CMK (cell line): ENCODE results near the gene ACTL8.

Source experiments
- DNase-seq: peaks from one replicate; pipeline ENCODE4 v3.0.0-alpha.2; 2010; ENCODE audit warnings: low read depth

Gene ACTL8

DNA sequence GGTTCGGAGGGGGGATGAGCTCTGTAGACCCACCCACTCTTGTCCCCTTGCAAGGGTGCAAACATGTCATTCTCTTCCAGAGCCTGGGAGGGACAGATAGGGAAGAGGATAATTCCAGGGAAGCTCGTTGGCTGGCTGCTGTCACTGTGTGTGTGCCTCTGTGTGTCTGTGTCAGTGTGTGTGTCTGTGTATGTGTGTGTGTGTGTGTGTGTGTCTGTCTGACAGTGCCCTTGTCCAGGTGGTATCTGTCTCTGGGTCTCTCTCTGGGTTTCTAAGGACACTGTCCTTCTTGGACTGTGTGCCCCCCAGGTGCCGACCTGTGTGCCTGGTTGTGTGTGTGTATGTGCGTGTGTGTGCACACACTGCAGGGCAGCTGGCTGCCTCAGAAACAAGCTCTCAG lies 90.5 kb downstream of the ACTL8 start:
- no peak for DNase-seq

- no peak for DNase-seq
Measured at GRCh38 chr1:17846341-17846740, 91.2 kb downstream of the ACTL8 start.

DNA sequence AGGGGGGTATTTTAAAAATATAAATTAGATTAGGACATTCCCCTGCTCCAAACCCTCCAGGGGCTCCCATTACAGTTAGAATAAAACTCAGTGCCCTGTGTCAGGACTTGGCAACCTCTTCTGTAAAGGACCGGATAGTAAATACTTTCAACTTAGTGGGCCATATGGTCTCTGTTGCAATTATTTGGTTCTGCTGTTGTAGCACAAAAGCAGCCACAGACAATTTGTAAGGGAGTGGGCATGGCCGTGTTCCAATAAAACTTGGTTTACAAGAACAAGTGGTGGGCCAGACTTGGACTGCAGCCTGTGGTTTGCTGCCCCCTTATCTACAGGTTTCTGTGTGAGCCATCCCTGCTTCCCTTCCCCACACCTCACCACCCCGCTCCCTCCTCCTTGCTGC lies 92.0 kb downstream of the ACTL8 start:
- DNase-seq, result no peak

- no peak for DNase-seq
Measured at GRCh38 chr1:17849216-17849615, 94.1 kb downstream of the ACTL8 start.

GRCh38 chr1:17851056-17851455 lies 95.9 kb downstream of the ACTL8 start:
- DNase-seq, result no peak

GRCh38 chr1:17852383-17852782 lies 97.2 kb downstream of the ACTL8 start:
- DNase-seq, result no peak

- DNase-seq, result no peak
Measured at GRCh38 chr1:17853241-17853935, 98.3 kb downstream of the ACTL8 start.

DNA sequence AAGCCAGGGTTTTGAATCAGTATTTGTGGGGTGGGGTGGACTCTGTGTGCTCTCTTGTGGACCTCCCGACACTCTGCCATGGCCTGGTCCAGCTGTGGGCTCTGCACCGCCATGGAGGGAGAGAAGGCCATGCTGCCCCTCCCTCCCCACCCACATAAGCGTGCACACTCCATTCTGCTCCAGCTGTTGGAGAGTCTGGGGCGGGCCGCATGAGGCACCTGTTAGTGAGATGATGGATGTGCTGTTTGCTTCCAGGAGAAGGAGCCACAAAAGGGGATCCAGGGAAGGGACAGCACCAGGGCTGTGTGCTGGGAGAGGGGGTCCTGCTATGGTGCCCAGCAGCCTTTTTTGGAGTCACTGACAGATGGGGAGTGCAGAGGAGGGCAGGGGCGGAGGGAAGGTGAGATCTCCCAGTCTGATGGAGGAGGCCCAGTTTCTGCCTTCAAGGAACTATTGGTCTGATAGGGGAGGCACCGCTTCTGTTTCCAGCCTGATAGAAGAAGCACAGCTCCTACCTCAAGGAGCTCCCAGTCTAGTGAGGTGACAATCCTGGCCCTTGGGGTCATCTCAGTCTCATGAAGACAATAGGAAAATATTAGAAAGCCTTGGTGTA lies 101.5 kb downstream of the ACTL8 start:
- DNase-seq, result no peak

- no peak for DNase-seq
Measured at GRCh38 chr1:17857109-17857499, 102.0 kb downstream of the ACTL8 start.

GRCh38 chr1:17857996-17858395 lies 102.9 kb downstream of the ACTL8 start:
- DNase-seq, result no peak

DNA sequence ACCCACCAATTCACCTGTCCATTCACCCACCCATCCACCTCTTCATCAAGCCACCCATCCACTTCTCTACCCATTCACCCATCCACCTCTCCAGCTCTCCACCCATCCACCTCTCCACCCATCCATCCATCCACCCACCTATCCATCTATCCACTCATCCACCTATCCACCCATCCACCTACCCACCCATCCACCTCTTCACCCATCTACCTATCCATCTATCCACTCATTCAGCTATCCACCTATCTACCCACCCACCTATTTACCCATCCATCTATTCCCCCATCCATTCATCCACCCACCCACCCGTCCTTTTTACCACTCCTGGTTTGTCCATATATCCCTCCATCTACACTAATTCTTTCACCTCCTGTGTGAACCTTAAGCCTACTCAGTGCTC lies 105.7 kb downstream of the ACTL8 start:
- DNase-seq, result no peak

DNA sequence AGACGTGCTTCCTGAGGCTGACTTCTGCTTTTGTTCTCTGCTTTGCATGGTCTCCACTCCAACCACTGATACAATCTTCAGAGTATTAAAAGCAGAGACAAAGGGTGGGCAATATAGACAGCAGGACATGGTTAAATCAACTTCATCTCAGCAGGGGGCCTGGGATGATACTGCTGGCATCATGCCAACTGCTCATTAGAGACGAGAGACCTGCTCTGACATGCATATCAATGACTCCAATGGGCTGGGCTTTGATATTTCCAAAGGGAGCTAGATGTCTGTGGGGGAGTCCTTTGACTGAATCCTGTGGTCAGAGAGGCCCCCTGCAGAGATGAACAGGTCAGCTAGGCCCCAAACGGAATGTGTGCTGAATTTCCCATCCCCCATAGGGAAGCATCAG lies 106.6 kb downstream of the ACTL8 start:
- no peak for DNase-seq

GRCh38 chr1:17862121-17862520 lies 107.0 kb downstream of the ACTL8 start:
- no peak for DNase-seq

- no peak for DNase-seq
Measured at GRCh38 chr1:17865912-17866739, 111.0 kb downstream of the ACTL8 start.

DNA sequence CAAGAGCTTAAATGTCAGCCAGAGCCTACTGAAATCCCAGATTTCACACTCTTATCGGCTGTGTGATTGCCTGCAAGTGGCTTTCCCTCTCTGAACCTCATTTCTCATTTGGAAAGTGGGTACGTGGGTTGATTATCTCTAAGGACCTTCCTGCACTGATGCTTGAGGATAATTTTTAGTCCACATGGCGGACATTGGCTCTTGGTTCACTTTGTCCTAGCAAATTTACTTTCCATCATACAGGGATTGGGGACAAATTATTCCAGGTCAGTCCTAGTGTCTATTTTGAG lies 111.6 kb downstream of the ACTL8 start:
- no peak for DNase-seq

DNA sequence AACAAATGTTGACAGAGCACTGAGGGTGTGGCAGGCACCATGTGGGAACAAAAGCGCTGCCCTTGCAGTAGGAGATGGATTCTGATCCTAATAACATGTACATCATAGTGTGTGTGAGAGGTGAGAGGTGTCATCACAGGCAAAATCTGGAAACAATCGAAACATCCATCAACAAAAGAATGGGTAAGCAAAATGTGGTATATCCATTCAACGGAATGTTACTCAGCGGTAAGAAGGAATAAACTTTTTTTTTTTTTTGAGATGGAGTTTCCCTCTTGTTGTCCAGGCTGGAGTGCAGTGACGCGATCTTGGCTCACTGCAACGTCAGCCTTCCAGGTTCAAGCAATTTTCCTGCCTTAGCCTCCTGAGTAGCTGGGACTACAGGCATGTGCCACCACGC lies 112.3 kb downstream of the ACTL8 start:
- DNase-seq, result no peak

GRCh38 chr1:17869815-17870214 lies 114.7 kb downstream of the ACTL8 start:
- DNase-seq, result no peak

DNA sequence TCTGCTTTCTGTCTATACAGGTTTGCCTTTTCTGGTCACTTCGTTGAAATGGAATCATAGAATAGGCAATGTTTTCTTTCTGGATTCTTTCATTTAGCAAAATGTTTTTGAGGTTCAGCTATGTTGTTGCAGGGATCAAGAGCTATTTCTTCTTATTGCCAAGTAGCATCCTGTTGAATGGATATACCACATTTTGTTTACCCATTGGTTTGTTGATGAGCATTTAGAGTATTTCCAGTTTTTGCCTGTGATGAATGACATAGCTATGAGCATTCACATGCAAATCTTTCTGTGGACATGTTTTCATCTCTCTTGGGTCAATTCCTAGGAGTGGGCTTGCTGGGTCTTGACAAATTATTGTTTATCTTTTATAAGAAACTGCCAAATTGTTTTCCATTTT lies 115.5 kb downstream of the ACTL8 start:
- DNase-seq, result no peak

DNA sequence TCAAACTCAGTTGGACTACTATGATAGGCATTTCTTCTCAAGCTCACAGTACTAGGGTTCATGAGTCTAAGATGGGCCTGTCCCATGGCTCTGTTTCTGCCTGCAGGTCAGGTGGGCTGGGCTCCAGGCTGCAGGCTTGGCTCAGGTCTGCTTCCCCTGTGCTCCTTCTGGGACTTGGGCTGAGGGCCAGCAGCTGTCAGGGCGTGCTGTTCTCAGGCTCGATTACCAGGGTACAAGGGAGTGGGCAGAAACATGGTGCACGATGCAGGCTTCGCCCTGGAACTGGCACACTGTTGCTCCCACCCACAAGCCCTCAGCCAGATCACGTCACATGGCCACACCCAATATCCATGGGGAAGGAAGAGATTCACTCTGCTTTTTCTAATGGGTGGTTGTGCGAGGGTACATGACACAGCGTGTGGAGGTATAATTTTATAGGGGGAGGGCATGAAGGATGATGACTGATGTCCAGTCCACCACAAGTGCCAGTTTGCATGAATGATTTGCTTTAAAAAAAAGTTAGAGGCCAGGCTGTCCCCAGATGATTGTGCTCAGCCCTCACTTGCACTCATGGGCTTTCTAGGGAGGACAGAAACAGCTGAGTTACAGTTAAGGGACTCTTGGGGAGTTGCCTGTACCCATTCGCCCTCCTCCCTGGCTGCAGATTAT lies 118.0 kb downstream of the ACTL8 start:
- DNase-seq, result no peak

DNA sequence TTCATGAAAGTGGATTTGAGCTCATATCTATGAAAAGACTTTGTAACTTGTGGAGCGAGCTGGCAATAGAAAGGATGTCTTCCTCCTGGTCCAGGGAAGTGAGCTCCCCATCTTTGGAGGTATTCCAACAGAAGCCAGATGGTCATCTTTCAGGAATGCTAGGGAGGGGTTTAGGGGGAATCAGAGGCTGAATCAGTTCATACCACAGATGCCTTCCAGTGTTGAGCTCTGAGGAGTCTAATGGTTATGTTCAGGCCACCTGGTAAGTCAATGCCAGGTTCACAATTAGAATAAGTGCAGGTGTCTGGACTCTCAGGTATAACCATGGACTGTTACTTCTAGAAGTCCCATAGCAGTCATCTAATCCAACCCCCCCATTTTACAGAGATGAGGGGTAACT lies 119.1 kb downstream of the ACTL8 start:
- no peak for DNase-seq

GRCh38 chr1:17874710-17875109 lies 119.6 kb downstream of the ACTL8 start:
- DNase-seq, result no peak

DNA sequence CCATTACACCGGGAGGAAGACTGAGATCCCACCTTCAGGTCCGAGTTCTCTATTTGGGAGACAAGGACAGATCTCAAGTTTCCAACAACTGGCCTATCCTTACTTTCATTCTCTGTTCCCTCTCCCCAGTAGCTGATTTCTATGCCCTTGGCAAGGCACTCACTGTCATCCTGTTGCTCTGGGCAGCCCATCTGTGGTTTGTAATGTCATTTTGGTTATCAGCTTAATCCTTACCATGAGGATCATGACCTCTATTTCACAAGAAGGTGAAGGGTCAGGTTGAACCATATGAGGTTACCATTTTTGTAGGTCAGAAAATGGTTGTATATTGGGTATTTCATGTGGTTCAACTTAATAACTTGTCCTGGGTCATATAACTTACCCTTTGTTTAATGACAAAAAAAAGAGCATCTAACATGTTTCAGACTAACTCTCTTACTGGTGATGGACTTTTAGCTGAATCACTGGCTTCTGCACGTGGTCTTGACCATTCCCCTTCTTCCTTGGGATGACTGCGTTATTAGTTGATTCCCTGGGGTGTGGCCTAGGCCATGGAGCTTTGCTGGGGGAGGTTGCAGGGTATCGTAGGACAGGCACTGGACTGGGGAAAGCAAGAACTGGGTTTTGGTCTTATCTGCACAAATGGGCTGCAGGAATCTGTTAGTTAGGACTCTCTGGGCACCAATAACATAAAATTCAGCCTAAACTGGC lies 120.2 kb downstream of the ACTL8 start:
- no peak for DNase-seq
